K562 (cell line): Measurements from ENCODE around the gene RNF181. TPM values are rescaled to one million over a fixed set of nuclear protein-coding genes. Genes with fewer than 3 reads are reported as not detected.

ENCODE experiments used
- ATAC-seq: fragments of 200-7000 bp; cut with Tn5 transposase; 3 replicates; pipeline ENCODE4 v1.9.1; 2020; ENCODE audit warnings: moderate library complexity
- BruUV-seq: library from RNA; stranded (reverse); fragments of 400-500 nt; replicated peaks from 2 replicates; lab custom pipeline; 2021; lab: Mats Ljungman, UMichigan
- CTCF ChIA-PET: fragments of 300-600 bp; formaldehyde crosslinking; extraction: SDS; loops from one replicate; lab custom pipeline; 2021; ENCODE audit warnings: low intra/inter-chr PET ratio; lab: Yijun Ruan, JAX
- POLR2A ChIA-PET: fragments of 300-600, 350-650 bp; sonication (Branson Sonifier 250); formaldehyde crosslinking; extraction: SDS; loops from one replicate; lab custom pipeline; 2021; ENCODE audit warnings: antibody characterized with exemption, inconsistent platforms; lab: Yijun Ruan, JAX
- DNase-seq, 4 experiments: peaks; one replicate each; pipeline versions ENCODE4 v3.0.0 to v3.0.0-alpha.2; 2011 to 2018; ENCODE audit warnings: low spot score in 3 of 4, mixed read lengths in 3 of 4; ENCODE audit errors: extremely low read depth in 1 of 4
- FAIRE-seq: peaks from 2 replicates; lab custom pipeline; 2011; peaks lifted over from hg19 to GRCh38; lab: Jason Lieb, UNC
- H2AFZ ChIP-seq: 2 replicates; pipeline ENCODE4 v1.6.0; 2011; ENCODE audit warnings: low read depth, low read length, control low read depth, inconsistent platforms
- H3K27ac ChIP-seq: fragments of 200-600 bp; 3 replicates; pipeline ENCODE4 v1.8.0; 2011; ENCODE audit warnings: low read depth, mild to moderate bottlenecking, control low read depth, inconsistent platforms, low read length, moderate library complexity, mixed read lengths; ENCODE audit errors: extremely low read depth
- H3K27me3 ChIP-seq, 2 experiments: fragments of 300-600 bp in 1 of 2; 2 replicates in 1 of 2; 3 replicates in 1 of 2; pipeline versions ENCODE4 v1.6.0 to v1.8.0; 2011; ENCODE audit warnings: inconsistent platforms in 2 of 2, low read length in 2 of 2, mild to moderate bottlenecking in 1 of 2, mixed read lengths in 1 of 2, moderate library complexity in 1 of 2; ENCODE audit not compliant: control insufficient read depth in 2 of 2, insufficient read depth in 2 of 2
- H3K36me3 ChIP-seq: fragments of 300-600 bp; 3 replicates; pipeline ENCODE4 v1.8.0; 2011; ENCODE audit warnings: mild to moderate bottlenecking, low read length, inconsistent platforms; ENCODE audit not compliant: control insufficient read depth, insufficient read depth
- H3K4me1 ChIP-seq, 2 experiments: fragments of 200-600 bp in 1 of 2; replicated peaks in 1 of 2; 2 replicates in 1 of 2; 3 replicates in 1 of 2; pipeline versions ENCODE4 v1.5.1 to v1.8.0; 2011; ENCODE audit warnings: inconsistent platforms in 2 of 2, low read length in 2 of 2, mild to moderate bottlenecking in 1 of 2, mixed read lengths in 1 of 2, moderate library complexity in 1 of 2; ENCODE audit not compliant: control insufficient read depth in 2 of 2, insufficient read depth in 2 of 2
- H3K4me2 ChIP-seq: 2 replicates; pipeline ENCODE4 v1.6.1; 2011; ENCODE audit warnings: low read length, control low read depth, inconsistent platforms, mixed read lengths; ENCODE audit not compliant: insufficient read depth
- H3K4me3 ChIP-seq: fragments of 200-600 bp; sonication (generic), shearing (Covaris generic); 2 replicates; pipeline ENCODE4 v1.5.1; 2016; ENCODE audit warnings: control low read depth, inconsistent platforms
- H3K79me2 ChIP-seq: fragments of 200-600 bp; 3 replicates; pipeline ENCODE4 v1.8.0; 2011; ENCODE audit warnings: low read length, inconsistent platforms; ENCODE audit not compliant: control insufficient read depth, insufficient read depth
- H3K9ac ChIP-seq, 2 experiments: 2 replicates each; pipeline versions ENCODE4 v1.6.0 to v1.6.1; 2011; ENCODE audit warnings: low read depth in 2 of 2, low read length in 2 of 2, control low read depth in 1 of 2, inconsistent platforms in 1 of 2, mild to moderate bottlenecking in 1 of 2, mixed read lengths in 1 of 2; ENCODE audit not compliant: insufficient read depth in 1 of 2
- H3K9me1 ChIP-seq: one replicate; pipeline ENCODE4 v1.6.0; 2011; ENCODE audit warnings: inconsistent platforms, mild to moderate bottlenecking, low read length, moderate library complexity; ENCODE audit not compliant: control insufficient read depth, insufficient read depth
- H3K9me3 ChIP-seq: replicated peaks from 2 replicates; pipeline ENCODE4 v1.5.1; 2011; ENCODE audit warnings: low read depth, low read length, inconsistent platforms; ENCODE audit not compliant: control insufficient read depth, insufficient read depth
- H4K20me1 ChIP-seq: replicated peaks from 2 replicates; pipeline ENCODE4 v1.6.1; 2011; ENCODE audit warnings: low read length, inconsistent platforms, mixed read lengths; ENCODE audit not compliant: control insufficient read depth, insufficient read depth
- CHD2 ChIP-seq: IDR thresholded peaks from 2 replicates; pipeline ENCODE4 v1.6.1; 2011; ENCODE audit warnings: low read depth, low read length
- ELF2 ChIP-seq: fragments of 250-450 bp; sonication (Bioruptor Pico); IDR thresholded peaks from 2 replicates; pipeline ENCODE4 v1.5.0; 2021; ENCODE audit warnings: mild to moderate bottlenecking
- FIP1L1 ChIP-seq: fragments of 200-400 bp; formaldehyde crosslinking; IDR thresholded peaks from 2 replicates; pipeline ENCODE4 v1.6.1; 2018; ENCODE audit warnings: mild to moderate bottlenecking, low read depth, low read length; ENCODE audit not compliant: poor library complexity, severe bottlenecking
- MXI1 ChIP-seq: IDR thresholded peaks from 2 replicates; pipeline ENCODE4 v1.6.1; 2011; ENCODE audit warnings: low read depth, mild to moderate bottlenecking, improper control_type of control experiment, low read length
- PKNOX1 ChIP-seq: fragments of 450-650 bp; IDR thresholded peaks from 2 replicates; pipeline ENCODE4 v1.6.1; 2016
- POLR2H ChIP-seq: IDR thresholded peaks from 2 replicates; pipeline ENCODE4 v1.6.1; 2016; ENCODE audit warnings: missing genetic modification characterization, low read depth, mild to moderate bottlenecking, control low read depth, missing compliant biosample characterization, moderate library complexity
- RAD21 ChIP-seq, 2 experiments: fragments of 250-450 bp in 1 of 2; fragments of 450-650 bp in 1 of 2; sonication (Bioruptor Pico) in 1 of 2; formaldehyde crosslinking in 1 of 2; IDR thresholded peaks in 1 of 2; conservative IDR thresholded peaks in 1 of 2; 2 replicates each; pipeline versions ENCODE4 v1.4.0 to v1.8.0; 2020 to 2022; ENCODE audit warnings: mild to moderate bottlenecking in 2 of 2, moderate library complexity in 1 of 2
- RBM22 ChIP-seq: fragments of 200-400 bp; formaldehyde crosslinking; IDR thresholded peaks from 2 replicates; pipeline ENCODE4 v1.6.1; 2018; ENCODE audit warnings: low read length, low read depth; ENCODE audit not compliant: poor library complexity, severe bottlenecking
- SAFB2 ChIP-seq: fragments of 200-400 bp; formaldehyde crosslinking; IDR thresholded peaks from 2 replicates; pipeline ENCODE4 v1.6.1; 2018; ENCODE audit warnings: borderline replicate concordance, low read length, low read depth, moderate library complexity; ENCODE audit not compliant: severe bottlenecking
- TEAD1 ChIP-seq, 2 experiments: fragments of 450-650 bp in 1 of 2; sonication (generic) in 1 of 2; formaldehyde crosslinking; IDR thresholded peaks; 2 replicates each; pipeline versions ENCODE4 v1.4.0 to v1.8.0; 2020 to 2022; ENCODE audit warnings: mild to moderate bottlenecking in 2 of 2, missing genetic modification reagents in 1 of 2
- ZNF395 ChIP-seq: fragments of 200-800 bp; sonication (Bioruptor generic); IDR thresholded peaks from 2 replicates; pipeline ENCODE4 v1.6.1; 2017; ENCODE audit warnings: missing genetic modification characterization, missing compliant biosample characterization
- ZNF444 ChIP-seq: fragments of 250-450 bp; sonication (Bioruptor Pico); IDR thresholded peaks from 2 replicates; pipeline ENCODE4 v1.4.0; 2020; ENCODE audit warnings: mild to moderate bottlenecking, moderate library complexity
- WGBS: fragments of 100-300 bp; shearing (Covaris generic); methylation state at CpG from one replicate; pipeline ENCODE4 v1.1.6; 2016; ENCODE audit warnings: low coverage, mixed read lengths; ENCODE audit not compliant: insufficient coverage; ENCODE audit errors: missing lambda C conversion rate; 5-methylcytosine and 5-hydroxymethylcytosine counted together
- in situ Hi-C: fragments of 300-500 bp; cut with MboI; formaldehyde crosslinking; loops from 4 replicates; pipeline ENCODE4 v1.15.0; 2018; ENCODE audit warnings: inconsistent platforms, mixed read lengths
- intact Hi-C: fragments of 100-400 bp; cut with micrococcal nuclease; formaldehyde crosslinking; loops from 2 replicates; pipeline ENCODE4 v1.14.2; 2022
- polyA plus RNA-seq, 8 experiments: library from polyadenylated mRNA; depleted of rRNA in 4 of 8; stranded (reverse) in 5 of 8; unstranded in 3 of 8; fragments of >200 nt; fragmentation: Nextera tagmentation in 2 of 8; fragmentation: Illumina TruSeq in 1 of 8; extraction: Ambion mirVana in 2 of 8; extraction: Trizol in 1 of 8; gene quantifications; 2 replicates each; pipeline versions ENCODE4 v1.2.1 to v1.2.3, GENCODE V29; 2011 to 2014; ENCODE audit warnings: inconsistent platforms in 1 of 8, missing spikeins in 1 of 8
- total RNA-seq, 7 experiments: library from RNA; depleted of rRNA in 6 of 7; stranded (reverse); fragments of >200 nt in 6 of 7; fragmentation: Illumina TruSeq in 2 of 7; extraction: Trizol in 2 of 7; gene quantifications; 2 replicates each; pipeline versions ENCODE4 v1.2.1 to v1.2.3, GENCODE V29; 2011 to 2021; ENCODE audit warnings: low replicate concordance in 1 of 7

The RNF181 gene
- total and polyA plus RNA-seq, 9 of the 15 experiments (the other 6 are each of a cell fraction or from before 2014, with no cell fraction given): 139 to 492 (median 253) TPM

DNA sequence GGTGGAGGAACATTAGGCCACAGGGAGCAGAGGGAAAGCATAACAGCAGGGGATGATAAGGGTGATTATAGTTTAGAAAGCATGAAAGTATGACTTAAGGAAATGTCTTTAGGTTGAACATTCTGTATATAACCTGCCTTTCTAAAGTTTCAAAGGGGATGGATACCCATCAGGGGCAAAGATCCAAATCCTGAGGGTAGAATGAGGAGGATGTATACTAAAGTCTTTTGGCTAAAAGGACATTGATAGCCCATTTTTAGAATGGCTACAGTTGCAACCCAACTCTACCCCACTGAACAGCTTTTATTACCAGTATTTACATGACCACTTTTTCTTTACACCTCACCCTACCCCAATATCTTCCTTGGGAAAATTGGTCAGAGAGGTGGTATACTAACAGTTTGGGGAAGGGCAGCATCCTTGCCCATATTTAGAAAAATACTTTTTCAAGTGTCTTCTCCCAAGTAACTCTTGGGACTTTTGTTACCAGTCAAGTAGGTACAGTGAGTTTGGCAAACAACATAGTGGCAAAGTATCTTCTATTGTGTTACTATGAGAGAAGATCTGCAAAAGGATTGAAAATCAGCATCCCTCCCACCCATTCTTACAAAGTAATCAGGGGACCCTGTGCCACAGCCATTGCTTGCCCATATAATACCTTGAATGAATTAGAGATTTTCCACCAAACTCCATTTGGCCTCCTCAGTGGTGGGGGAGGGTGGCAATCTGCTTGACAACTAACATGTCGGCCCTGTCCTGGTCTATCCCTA, 48.3 kb upstream of the RNF181 start (continued):
- TF ChIP-seq RBM22 (peak; percentile 36), ZNF395 (CRISPR knock-in tag) (no peak), FIP1L1 (peak; percentile 64), ZNF444 (no peak), TEAD1 (CRISPR knock-in tag; IDR thresholded peaks at IDR 0.05) (no peak), POLR2H (tag) (peak; percentile 41; the same call in 1 of the 2 replicates)
- TF ChIP-seq, all 486 proteins: peak for 9

GRCh38 chr2:85547859-85548607, 47.5 kb upstream of the RNF181 start:
- CTCF ChIA-PET: no interaction called here
- Histone ChIP-seq H3K4me3 (no peak overlapping the region), H3K9me1 (no peaks in the 10 kb centered on the region), H3K4me2 (no peak overlapping the region), H3K27ac (no peak overlapping the region)
- 59% methylated on average over 6 of the region's 6 CpGs for WGBS
- no peak for ATAC-seq
- TF ChIP-seq CHD2 (0 out of 2 replicates have a peak, but pooled peaks have one; percentile 7), RAD21 (CRISPR knock-in tag; conservative IDR thresholded peaks at IDR 0.05 in 1 of 2, IDR thresholded peaks at IDR 0.05 in 1 of 2) (no peak), PKNOX1 (peak; percentile 52; the same call in 1 of the 2 replicates), SAFB2 (no peak), ZNF395 (CRISPR knock-in tag) (no peak), MXI1 (0 out of 2 replicates have a peak, but pooled peaks have one; percentile 21), ELF2 (CRISPR knock-in tag) (0 out of 2 replicates have a peak, but pooled peaks have one; percentile 29)
- TF ChIP-seq, all 486 proteins: peak for 4
- no peak overlapping the region for H3K9ac ChIP-seq
- H4K20me1 ChIP-seq: peaks cover 6% of the 10 kb centered on the region
- DNase-seq: no peak
- peaks cover 72% of the 10 kb centered on the region for H3K36me3 ChIP-seq
- in situ Hi-C loops: no loop called here
- H3K9me3 ChIP-seq: no peaks in the 10 kb centered on the region
- BruUV-seq: no TSS peak
- H3K27me3 ChIP-seq: no peaks in the 10 kb centered on the region
- intact Hi-C loops: no loop called here
- no peak overlapping the region for H2AFZ ChIP-seq
- FAIRE-seq: no peak
- H3K4me1 ChIP-seq: peaks cover 0 to under 1% of the 10 kb centered on the region in 2 experiments; a peak in 2 of 5 replicates
- peaks cover 4% of the 10 kb centered on the region for H3K79me2 ChIP-seq
- POLR2A ChIA-PET: interaction anchor here (0.6 to 24.3 kb wide), 22 partner anchors 3 to 221 kb away, joined by 3 to 1576 read pairs (median 5); partner anchors contain the start of genes CAPG, ELMOD3, GGCX and MAT2A
